GM19324 (cell line): ENCODE data around the gene ITGA2B.
"Not testable (repeated sequence)": the region's sequence is repeated elsewhere in the genome, so short reads cannot be mapped to it uniquely, and the experiment has no call there.

Experiments
- ATAC-seq: cut with Tn5 transposase; IDR thresholded peaks from one replicate; pipeline ENCODE4 v1.9.1; 2021; ENCODE audit warnings: mild to moderate bottlenecking, moderate library complexity; ENCODE audit not compliant: unreplicated experiment, low FRiP score

The ITGA2B gene

GRCh38 chr17:44394112-44394511 is 4.7 kb upstream of the ITGA2B start:
- not testable (repeated sequence) for ATAC-seq

DNA sequence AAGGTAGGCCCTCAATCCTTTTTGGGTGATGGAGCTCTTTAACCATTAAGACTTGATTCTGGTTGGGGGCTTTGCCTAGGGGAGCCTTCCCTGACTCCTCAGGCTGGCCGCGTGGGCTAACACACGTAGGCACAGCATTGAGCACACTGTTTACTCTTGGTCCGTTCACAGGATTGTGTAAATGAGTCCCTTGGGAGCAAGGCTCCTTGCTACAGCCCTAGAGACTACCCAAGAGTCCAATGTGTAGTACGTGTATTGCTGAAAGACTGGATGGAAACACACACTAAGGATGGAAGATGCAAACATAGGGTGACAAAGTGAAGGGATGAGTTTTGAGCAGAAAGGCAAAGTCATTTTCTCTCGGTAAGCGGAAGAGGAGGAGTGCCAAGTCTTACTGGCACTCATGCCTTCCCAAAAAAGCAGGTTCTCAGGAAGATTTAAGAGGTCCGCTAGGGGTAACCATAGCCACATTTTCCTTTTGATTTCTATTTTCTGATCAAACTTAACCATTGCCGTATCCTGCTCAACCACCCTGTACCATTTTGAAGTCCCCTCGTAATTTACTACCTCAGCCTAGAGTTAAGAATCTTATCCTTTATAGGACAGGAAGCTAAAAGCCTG is 911 bp upstream of the ITGA2B start:
- ATAC-seq, result no peak

GRCh38 chr17:44389723-44390202 is 314 bp upstream of the ITGA2B start:
- ATAC-seq, result no peak

- ATAC-seq, result no peak
These were observed 1.6 kb downstream of the ITGA2B start for GRCh38 chr17:44387804-44388203.

GRCh38 chr17:44386182-44386525 is 3.3 kb downstream of the ITGA2B start:
- no peak for ATAC-seq

- no peak for ATAC-seq
These were observed 3.9 kb downstream of the ITGA2B start for GRCh38 chr17:44385287-44386181.

- ATAC-seq, result no peak
These were observed 4.6 kb downstream of the ITGA2B start for GRCh38 chr17:44384823-44385286.

- no peak for ATAC-seq
These were observed 5.1 kb downstream of the ITGA2B start for GRCh38 chr17:44384281-44384822.

GRCh38 chr17:44383861-44384260 is 5.6 kb downstream of the ITGA2B start:
- ATAC-seq, result no peak

GRCh38 chr17:44383363-44383762 is 6.1 kb downstream of the ITGA2B start:
- ATAC-seq, result no peak

- ATAC-seq, result no peak
These were observed 6.5 kb downstream of the ITGA2B start for GRCh38 chr17:44382917-44383316.

DNA sequence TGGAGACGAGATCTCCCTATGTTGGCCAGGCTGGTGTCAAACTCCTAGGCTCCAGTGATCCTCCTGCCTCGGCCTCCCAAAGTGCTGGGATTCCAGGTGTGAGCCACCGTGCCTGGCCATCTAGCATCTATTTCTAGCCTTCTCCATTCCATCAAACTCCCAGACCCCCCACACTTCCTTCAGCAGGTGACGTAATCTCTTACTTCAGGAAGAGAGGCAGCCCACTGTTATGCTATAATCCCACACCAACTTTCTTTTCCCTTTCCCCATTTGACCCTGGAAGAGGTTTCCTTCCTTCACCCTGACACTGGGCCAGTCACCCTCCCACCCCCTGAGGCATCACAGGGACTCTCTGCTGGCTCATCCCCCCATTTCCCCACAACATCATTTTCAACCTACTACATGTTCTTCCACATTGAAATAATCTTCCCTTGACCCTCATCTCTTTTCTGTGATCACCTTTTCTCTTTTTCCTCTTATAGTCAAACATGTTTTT is 7.6 kb downstream of the ITGA2B start:
- ATAC-seq, result no peak

- no peak for ATAC-seq
These were observed 8.7 kb downstream of the ITGA2B start for GRCh38 chr17:44380767-44381166.

DNA sequence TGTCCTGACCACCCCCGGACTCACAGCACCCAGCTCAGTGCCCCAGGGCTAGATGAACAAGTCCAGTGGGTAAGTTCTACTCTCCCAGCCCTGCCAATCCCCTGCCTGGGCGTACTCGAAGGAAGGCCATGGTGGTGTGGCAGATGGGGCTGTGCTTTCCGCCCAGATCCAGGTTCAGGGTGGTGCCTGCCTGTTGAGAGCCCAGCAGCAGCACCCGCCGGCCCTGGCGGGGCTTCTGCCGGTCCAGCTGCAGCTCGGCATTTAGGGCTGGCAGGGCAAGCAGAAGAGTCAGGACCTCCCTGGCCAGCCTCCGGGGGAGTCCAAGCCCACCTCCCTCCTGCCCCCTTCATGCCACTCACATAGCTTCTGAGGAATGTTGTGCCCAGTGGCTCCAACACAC is 9.6 kb downstream of the ITGA2B start:
- ATAC-seq, result no peak

- ATAC-seq, result no peak
These were observed 11.2 kb downstream of the ITGA2B start for GRCh38 chr17:44378171-44378705.

DNA sequence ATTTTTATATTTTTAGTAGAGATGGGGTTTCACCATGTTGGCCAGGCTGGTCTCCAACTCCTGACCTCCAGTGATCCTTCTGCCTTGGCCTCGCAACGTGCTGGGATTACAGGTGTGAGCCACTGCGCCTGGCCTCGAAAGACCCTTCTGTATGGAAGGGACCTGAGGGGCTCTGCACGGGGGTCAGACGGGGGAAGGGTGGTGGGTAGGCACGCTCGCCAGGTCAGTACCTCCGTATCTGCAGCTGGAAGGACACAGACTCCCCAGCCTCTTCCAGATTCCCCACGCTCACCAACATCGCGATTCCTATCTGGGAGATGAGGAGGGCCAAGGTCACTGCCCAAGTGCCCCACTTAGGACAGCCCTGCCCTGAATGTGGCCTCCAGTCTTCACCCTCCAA is 12.7 kb downstream of the ITGA2B start:
- no peak for ATAC-seq

DNA sequence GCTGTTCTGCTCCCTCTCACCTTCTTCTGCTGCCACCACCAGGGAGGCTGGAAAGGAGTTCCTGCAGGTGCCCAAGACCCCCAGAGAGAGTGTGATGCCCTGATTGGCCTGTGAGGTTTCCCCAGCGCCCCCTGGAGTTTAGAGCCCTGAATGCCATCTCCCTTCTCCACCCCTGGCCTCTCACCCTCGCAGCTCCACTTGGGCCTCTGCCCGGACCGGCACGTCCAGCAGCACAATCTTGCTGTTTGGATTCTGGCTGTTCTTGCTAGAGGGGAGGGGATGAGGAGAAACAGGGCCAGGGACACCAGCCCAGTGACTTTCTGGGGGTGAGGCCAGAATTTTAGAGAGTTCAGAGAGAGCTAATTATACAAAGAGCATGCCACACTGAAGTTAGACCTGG is 13.3 kb downstream of the ITGA2B start:
- no peak for ATAC-seq

- ATAC-seq, result no peak
These were observed 14.0 kb downstream of the ITGA2B start for GRCh38 chr17:44375196-44376017.

DNA sequence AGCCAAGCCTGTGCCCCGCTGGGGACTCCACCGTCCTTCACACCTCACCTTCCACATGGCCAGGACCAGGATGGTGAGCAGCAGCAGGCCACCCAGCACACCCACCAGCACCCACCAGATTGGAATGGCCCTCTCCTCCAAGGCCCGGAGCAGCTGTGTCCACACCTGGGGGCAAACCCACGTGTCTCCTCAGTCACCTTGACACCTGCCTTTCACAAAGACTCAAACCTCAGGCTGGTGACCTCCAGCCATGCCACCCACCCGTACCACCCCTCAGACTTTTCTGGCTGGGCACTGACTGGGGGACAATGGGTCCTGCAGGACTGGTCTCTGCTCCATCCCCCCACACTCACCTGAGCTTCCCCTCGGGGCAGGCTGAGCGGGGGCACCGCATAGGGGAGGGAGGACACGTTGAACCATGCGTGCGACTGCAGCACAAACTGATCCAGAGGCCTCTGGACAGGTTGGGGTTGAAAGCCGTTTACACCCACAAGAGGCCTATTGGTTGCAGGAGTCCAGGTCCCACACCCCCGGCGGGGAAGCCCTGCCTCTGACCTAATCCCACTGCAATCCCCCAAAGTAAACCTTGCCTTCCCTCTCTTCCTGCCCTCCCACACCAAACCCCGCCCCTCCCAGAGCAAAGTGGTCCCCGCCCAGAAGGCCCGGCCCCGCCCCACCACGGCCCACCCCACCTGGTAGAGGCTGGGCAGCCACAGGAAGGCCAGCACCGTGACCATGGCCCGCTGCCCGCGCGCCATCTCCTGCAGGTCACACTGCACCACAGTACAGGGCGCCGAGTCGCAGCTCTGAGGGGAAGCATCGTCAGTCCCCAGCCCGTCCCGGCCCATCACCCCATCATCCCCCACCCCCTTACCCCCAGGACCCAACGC is 14.9 kb downstream of the ITGA2B start:
- ATAC-seq, result no peak
